ENCODE data around the gene SLC10A7.

The SLC10A7 gene

DNA sequence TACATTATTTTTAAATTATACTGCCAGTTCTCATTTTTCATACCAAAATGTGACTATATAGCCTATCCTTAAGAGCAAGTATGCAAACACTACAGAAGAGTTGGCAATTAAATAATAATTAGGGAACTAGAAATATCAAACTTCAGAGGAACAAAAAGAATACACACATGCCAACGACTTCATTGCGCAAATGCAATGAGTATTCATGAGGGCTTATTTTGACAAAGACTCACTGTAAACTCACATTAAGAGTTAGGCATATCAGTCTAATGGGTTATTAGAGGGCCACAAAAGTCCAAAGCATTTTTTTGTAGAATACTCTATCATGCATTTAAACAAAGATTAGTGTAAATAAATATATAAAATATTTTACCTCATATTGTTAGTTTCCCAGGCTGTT lies 31.6 kb downstream of the SLC10A7 start:
- DNase-seq: no peak

DNA sequence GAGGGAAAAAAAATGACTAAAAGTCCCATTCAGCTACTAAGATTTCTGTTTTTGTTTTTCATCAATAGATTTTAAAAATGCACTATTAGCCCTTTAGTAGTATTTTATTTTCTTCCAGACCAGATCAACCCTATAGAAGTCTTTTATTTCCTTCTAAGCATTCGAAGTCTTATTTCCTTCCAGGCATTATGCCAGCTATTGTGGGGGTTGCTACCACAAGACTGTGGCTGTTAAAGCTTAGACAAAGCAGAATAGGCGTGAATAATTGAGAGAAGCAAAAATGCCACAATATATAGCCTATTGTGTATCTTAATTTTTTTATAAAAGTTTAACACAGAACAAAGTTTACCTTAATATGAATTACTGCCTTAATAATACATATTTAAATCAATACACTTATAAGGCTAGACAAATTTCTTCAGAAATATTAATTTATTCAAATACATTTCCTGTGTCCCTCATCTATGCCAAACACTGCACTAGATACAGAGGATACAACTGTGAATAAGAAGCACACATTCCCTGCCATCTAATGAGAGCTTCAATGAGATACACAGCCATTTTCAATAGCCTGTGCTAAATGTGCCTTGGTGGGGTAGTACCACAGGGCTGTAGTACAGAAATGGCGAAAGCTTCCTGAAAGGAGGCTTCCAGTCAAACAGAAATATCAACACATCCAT lies 33.1 kb downstream of the SLC10A7 start:
- DNase-seq: no peak

DNA sequence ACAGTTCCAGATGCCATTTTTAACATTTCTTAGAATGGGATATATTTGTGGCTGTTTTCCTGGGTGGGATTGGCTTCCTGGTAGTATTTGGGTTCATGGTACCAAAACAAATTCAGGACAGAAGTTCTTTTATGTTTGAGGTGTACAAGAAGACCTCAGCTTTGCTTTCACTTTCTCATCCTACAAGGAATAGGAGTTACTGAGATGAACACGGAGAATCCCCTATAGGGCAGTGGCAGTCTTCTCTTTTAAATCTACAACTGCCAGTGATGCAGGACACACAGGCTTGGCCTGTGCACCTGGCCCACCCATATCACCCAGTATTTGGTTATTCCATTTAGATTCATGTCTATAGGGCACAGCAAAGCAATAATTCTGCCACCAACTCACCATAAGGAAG lies 35.2 kb downstream of the SLC10A7 start:
- no peak for DNase-seq

DNA sequence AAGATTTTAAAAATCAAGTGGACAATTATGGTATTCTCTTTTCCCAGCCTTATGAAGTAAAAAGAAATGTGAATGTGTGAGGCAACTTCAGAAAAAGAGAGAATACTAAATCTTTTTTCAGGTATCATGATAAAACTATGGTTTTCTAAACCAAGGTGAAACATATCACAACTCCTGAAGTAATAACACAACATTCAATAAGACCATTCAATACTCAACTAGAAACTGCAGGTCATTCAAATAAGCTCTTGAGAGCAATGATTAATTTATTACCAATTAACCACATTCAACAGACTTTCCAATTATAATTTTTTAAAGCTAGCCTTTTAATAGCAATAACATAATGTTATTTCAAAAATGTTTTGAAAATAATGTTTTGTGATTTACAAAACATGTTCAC lies 35.8 kb downstream of the SLC10A7 start:
- DNase-seq: no peak

DNA sequence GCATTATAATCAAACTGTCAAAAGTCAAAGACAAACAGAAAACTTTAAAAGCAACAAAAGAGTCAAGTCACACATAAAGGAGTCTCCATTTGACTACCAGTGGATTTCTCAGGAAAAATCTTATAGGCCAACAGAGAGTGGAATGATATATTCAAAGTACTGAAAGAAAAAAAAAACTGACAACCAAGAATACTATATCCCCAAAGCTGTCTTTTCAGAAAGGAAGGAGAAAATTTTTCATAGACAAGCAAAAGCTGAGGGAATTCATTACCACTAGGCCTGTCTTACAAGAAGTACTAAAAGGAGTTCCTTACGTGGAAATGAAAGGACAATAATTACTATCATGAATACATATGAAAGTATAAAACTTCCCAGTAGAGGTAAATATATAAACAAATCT lies 39.0 kb downstream of the SLC10A7 start:
- DNase-seq: no peak

DNA sequence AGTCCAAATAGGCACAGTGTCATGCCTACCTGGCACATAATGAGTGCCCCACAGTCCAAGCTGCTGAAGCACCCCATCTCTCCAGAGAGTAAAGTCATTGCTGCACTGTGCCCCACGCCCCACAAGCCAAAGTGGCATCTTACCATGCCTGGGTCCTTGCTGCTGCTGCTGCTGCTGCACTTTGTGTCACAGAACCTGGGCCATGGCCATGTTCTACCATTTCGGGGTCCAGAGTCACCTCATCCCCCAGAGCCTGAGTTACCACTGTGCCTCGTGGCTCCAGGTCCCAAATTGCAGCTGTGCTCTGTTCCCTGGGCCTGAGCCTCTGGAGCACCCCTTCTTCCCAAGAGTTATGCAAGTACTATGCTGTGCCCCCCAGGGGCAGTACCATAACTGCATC lies 40.5 kb downstream of the SLC10A7 start:
- no peak for DNase-seq

DNA sequence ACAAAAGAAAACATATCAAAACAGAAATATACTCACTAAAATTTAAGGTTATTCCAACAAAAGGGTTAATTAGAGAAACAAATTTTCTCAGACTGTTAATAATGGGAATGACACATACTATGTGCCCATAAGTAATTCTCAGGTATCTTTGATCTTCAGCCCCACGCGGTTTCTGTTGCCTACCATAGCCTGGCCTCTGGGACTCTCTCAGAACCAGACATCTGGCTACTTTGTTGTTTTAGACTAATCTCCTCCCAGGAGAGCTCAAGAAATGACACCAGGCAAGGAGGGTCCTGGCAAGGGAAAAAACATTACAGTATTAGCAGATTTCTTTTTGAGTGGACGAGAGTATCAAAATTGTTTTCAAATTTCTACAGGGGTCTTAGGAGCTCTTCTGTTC lies 43.7 kb downstream of the SLC10A7 start:
- no peak for DNase-seq

DNA sequence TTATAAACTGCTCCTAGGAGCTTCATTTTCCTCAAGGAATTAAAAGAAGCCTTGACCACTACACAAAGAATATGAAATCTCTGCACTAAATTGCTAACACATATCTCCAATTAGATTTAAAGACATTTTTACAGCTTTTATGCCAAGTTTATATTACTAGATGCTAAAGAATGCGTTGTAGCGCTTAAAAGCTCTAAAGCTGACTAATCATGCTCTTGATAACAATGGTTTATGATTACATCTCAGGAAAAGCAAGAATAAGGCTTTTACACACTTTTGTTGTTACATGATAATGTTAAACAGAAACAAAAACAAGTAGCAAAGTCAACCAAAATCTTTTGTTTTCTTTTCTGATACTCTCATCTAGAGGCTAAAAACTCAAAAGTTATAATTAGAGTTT lies 44.7 kb downstream of the SLC10A7 start:
- no peak for DNase-seq

DNA sequence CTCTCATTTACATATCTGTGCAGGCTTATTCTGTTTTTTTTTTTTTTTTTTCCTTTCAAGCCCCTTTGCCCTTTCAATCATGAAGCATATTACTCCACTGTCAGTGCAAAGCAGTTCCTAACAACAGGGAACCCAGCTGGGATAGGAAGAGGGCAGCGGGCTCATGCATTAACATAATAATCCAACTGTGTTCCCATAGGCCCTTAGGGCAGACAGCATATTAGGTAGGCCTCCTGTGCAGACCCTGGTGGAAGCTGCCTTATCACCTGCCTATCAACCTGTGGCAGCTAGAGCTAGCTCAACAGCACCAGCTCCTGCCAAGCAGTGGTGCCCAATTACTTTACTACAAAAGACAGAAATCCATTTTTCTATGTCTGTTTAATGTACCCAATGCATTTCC lies 49.3 kb downstream of the SLC10A7 start:
- DNase-seq: no peak

DNA sequence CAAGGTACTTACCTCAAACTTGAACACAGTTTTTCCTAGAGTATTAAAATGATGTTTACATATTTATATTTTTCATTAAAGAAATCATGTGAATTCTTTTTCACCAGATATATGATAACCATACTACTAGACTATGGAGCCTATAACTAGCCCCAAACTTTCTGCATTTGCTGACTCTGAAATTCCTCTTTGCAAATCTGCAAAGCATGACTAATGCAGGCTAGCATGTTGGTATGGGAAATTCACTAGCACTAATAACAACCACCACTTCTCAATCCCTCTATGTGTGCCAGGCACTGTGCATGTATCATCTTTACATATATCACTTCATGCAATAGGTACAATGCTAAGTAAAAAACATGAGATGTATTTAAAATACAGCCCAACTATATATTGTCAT lies 51.1 kb downstream of the SLC10A7 start:
- DNase-seq: no peak

DNA sequence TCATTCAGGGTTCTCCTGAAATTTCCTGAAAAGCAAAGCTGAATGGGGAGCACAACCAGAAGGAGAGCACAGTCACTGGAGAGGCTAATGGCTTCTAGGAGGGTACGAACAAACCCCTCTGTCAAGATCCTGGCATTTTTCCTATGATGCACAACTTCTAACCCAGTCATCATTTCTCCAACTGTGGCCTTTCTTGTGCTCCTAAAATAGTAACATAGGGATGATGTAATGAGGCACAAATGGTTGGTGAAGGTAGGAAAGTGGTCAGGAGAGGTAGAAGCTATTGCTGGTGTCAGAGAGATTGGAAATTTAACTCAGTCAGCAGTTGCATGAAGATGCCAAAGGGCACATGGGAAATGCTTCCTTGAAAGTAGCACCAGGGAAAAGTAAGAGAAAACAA lies 52.7 kb downstream of the SLC10A7 start:
- DNase-seq: no peak

DNA sequence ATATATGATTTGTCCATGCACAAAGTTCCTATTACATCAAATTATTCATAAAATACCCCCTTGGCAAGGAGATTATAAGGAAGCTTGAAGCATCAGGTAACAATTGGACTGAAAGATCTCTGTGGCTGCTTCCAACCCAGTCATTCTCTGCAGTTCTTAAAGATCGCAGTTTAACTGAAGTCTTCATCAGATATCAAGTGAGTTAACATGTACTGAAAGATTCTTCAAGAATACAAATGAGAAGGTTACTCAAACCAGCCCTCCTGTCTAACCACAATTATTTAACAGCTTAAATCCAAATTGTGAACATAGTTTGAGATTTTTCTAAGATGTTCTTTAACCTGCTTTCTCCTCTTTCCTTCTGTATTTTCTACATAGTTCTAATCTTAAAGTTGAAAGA lies 56.1 kb downstream of the SLC10A7 start:
- no peak for DNase-seq

DNA sequence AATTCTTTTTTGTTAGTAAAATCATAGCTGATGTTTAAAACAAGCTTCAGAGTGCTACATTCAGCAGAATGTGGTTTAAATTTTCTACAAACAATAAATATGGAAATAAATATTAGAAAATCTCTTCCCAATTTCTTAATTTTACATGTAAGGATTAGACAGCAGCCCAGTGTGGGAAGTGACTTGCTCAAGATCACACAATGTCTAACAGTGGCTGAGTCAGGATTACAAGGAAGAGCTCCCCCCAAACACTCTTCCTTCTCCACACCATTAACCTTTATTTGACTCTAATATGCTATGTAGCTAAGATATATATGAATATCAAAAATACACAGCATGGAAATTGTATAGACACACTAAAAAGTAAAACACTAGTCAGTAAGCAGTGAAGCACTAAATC lies 59.5 kb downstream of the SLC10A7 start:
- no peak for DNase-seq

DNA sequence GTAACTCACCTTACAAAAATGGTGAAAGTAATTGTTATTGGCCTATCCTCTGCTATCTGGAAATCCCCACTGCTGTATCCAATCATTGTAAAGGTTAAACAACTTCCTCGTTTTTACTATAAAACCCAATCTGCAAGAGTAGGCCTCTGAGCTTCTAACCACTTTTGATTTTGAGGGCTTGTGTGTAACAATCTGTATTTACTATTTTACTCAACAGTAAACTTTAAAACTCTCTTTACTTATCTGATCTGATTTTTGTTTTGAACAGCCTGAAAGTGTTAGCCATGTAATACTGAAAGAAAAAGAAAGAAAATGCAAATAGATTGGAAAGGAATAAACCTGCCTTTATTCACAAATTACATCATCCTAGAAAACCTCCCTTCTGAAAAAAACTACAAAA lies 63.1 kb downstream of the SLC10A7 start:
- no peak for DNase-seq

DNA sequence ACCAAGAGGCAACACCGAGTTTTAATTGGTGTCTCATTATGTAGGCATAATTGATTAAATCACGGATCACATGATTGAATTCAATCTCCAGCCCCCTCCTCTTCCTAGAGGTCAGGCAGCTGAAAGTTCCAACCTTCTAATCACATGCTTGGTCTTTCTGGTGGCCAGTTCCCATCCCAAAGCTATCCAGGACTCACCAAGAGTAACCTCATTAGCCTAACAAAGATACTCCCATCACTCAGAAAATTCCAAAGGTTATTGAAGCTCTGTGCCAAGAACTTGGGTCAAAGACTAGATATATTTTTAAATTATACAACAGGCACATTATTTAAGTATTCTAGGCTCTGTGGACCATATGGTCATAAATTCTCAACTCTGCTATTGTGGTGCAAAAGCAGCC lies 65.1 kb downstream of the SLC10A7 start:
- no peak for DNase-seq

DNA sequence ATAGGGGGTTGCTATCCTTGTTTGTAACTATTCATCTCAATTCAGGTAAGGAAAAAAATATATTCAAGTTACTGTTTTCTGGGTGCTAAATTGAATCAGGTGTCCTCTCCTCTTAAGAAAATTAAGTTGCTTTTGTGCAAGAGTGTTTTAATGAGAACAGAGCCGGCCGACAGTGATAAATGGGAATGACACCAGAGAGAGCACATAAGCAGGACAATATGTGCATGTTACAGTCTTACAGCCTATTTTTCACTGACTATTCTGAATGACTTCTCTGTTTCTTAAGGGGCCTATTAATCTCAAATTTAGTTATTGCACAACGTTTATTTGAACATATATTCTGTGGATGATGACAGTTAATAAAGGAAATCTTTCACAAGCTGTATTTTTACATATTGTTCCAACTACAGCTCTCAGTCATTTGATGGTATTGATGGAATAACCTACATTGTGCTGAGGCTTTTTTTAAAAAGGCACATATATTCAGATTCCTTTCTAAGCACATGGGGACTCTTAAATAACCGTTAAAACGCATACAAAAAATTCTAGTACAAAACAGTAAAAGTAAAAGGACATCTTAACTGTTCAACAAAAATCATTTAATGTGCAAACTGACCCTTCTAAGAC lies 68.4 kb downstream of the SLC10A7 start:
- DNase-seq: no peak

DNA sequence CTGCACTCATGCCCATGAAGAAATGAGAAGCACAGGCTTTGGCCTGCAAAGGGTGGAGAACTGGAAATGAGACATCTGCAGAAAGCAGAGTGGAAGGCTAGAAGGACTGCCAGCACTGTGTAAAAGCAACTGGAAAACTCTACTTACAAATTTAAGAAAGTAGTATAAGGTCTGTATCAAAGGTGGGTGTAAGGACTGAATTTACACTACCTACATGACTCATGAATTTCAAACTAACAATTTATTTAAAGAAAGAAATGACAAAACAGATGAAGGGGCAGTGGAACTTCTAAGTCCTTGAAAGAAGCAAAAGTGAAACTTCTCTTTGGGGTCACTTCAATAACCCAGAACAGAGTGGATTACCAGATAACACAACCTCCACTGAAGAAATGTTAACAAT lies 71.2 kb downstream of the SLC10A7 start:
- no peak for DNase-seq

DNA sequence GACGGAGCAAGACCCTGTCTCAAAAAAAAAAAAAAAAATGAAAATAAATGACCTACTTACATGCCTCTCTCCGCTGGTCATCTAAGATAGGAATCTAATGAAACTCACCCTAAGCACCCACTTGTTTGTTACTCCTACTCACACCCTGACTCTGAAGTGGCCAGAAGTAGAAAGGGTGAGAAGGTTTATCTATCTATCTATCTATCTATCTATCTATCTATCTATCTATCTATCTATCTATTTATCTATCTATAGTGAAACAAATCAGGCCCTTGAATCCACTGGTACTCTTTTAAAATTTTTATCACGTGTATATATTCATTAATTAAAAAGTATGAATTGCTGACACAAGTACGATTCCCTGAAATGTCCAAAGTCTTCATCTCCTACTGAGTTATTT lies 75.2 kb downstream of the SLC10A7 start:
- no peak for DNase-seq

DNA sequence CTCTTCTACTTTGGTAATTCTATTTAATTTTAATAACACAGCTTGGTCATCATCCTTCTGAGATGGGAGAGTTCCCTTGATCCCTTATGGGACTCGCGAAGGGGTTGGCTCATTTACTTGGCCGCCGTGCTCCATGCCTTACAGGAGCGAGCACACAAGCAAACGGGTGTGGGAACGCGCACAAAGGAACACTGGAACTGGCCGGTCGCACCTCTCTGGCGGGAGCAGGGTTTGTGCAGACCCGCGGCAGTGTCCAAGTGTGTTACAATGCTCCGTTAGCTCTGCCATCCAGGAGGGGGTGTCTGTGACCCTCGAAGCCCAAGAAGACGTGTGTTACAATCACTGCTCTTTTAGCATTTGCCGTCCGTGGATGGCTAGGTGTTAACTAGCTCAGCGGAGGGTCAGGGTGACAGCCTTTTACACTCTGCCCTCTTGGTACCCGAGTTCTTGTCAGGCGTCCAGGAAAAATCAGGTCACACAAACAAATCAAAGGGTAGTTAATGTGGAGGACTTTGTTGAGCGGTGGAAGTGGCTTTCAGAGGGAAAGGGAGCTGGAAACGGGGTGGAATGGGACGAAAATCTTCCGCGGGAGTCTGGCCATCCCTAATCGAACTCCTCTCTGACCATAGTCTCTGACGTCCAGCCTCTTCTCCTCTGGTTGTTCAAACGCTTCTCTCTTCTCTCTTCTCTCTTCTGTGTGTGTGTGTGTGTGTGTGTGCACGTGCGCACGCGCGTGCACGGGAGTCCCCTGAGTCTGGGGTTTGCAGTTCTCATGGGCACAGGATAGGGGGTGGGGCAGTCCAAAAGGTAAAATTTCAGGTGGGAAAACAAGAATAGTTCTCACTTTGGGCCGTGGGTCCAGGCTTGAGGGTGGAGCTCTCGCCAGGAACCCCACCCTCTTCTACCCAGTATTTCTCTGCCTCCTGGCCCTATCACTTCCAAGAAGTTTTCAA lies 76.3 kb downstream of the SLC10A7 start:
- no peak for DNase-seq

DNA sequence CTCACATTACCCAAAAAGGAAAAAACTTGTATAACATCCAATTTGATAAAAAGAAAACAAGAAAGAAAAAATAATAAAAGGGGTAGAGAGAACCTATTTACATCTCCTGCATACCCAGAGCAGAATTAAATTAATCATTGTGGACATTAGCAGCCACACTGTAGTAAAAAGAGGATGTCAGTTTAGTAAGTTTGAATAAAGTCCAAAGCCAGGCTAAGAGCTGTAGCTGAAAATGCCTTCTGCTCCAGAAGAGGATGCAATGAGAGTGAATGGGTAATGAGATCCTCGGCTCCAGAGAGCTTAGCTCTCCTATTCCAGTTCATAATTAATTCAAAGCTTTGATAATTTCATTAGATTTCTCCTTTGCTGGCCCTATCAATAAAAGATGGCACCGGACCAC lies 78.2 kb downstream of the SLC10A7 start:
- no peak for DNase-seq

DNA sequence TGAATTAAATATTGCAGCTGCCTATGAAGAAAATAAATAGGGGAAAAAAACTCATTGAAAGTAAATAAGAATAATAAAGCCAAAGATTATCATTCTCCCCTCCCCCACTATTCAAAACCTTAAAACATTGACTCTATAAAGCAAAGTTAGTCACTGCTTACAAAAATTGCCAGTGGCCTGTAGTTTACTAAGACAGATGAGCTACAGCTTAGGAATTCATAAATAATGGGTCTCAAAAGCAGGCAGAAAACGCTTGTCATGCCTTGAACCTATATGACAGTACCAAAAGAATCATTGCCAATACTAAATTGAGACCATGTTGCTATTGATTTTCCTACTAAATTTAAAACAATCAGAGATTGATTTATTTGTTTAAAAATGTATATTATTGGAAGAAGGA lies 78.9 kb downstream of the SLC10A7 start:
- no peak for DNase-seq

DNA sequence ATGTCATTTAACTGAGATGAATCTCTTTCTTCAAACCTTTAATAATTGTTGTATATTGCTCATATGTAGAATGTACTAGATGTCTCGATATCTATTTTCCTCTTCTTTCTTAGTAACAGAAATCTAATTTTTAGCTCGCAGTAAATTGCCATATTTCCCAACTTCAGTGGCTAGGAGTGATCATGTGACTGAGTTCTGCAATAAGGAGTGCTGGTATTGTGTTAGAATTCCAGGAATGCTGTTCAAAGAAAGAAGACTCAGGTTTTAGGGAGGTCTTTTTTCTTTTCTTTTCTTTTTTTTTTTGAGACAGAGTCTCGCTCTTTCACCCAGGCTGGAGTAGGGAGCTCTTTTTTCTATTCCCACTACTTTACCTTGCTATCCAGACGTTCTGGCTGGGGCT lies 81.7 kb downstream of the SLC10A7 start:
- no peak for DNase-seq

DNA sequence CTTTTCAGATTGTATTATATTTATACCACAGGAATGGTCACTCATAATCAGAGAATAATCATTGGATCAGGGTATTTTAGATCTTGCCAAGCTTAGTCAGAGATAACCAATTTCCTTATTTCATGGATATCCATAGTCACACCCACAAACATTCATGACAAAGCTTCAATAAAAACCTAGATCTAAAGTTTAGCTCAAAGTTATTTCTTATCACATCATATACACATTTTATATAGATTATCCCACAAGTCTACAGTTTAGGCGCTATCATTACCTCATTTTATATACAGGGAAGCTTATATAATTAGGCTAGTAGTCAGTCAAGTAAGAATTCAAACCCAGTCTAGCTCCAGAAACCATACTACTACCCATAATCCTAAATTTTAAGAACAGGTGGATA lies 82.3 kb downstream of the SLC10A7 start:
- DNase-seq: no peak

DNA sequence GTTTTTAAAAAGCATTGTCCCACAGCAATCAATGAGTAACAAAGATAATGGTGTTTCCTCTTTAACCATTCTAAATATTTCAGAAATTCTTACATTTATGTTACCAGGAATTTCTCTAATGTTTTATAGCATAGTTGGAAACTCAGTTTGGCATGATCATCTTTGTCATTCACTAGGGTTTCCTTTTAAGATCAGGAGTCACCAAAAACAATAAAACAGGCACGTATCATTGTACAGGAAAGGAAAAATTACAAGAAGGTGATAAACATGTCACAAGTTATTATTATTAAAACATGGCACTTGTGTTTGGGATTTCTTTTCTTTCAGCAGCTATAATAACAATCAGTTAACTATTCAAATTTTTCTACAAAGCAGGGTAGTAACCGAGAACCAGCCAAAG lies 84.0 kb downstream of the SLC10A7 start:
- no peak for DNase-seq
